B cell (primary cell): ENCODE measurements around the gene MAS1L.

Source experiments
- EZH2 ChIP-seq: IDR thresholded peaks from 2 replicates; pipeline ENCODE4 v1.6.1; 2012; ENCODE audit warnings: borderline replicate concordance, low read depth, mild to moderate bottlenecking, moderate library complexity, low read length; ENCODE audit not compliant: insufficient read depth, poor library complexity, severe bottlenecking
- TF ChIP-seq, protein P1 (sequence below): fragments of 200-600 bp; IDR thresholded peaks from one replicate; pipeline ENCODE4 v1.8.0; 2022; ENCODE audit warnings: antibody characterized with exemption, mild to moderate bottlenecking

DNA sequence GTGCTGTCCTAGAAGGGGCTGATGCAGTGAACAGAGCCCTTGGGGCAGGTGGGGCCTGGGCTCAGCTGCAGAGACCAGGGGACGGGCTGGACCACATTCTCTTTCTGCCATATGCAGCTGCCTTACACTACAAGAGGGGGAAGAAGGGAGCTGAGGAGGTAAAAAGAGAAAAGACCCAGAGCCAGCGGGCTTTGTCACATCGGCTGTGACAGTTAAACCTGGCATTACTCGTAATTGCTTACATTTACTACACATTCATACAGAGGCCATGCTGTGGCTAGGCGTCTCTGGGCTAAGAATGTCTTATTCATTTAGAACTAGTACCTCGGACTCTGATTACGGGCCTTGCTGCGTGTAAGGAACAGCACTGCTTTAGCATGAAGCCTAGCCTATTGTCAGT is 12.8 kb upstream of the MAS1L start:
- TF ChIP-seq, protein P1, sequence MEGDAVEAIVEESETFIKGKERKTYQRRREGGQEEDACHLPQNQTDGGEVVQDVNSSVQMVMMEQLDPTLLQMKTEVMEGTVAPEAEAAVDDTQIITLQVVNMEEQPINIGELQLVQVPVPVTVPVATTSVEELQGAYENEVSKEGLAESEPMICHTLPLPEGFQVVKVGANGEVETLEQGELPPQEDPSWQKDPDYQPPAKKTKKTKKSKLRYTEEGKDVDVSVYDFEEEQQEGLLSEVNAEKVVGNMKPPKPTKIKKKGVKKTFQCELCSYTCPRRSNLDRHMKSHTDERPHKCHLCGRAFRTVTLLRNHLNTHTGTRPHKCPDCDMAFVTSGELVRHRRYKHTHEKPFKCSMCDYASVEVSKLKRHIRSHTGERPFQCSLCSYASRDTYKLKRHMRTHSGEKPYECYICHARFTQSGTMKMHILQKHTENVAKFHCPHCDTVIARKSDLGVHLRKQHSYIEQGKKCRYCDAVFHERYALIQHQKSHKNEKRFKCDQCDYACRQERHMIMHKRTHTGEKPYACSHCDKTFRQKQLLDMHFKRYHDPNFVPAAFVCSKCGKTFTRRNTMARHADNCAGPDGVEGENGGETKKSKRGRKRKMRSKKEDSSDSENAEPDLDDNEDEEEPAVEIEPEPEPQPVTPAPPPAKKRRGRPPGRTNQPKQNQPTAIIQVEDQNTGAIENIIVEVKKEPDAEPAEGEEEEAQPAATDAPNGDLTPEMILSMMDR: no peak
- TF ChIP-seq EZH2: no peak
